ENCODE data around the gene BRINP3. TPM values are rescaled to one million over a fixed set of nuclear protein-coding genes. Genes with fewer than 3 reads are reported as not detected.

The BRINP3 gene
- total RNA-seq, 1 experiment from 2014 or later, result not detected

GRCh38 chr1:190436615-190437014 lies 41.0 kb downstream of the BRINP3 start:
- no peaks in the 10 kb centered on the region for H4K20me1 ChIP-seq (ENCODE audit: low read length)
- BruUV-seq (replicated peaks), result no TSS peak
- peak; percentile 69 for DNase-seq
- no peaks in the 10 kb centered on the region for H3K9me2 ChIP-seq (replicated peaks; ENCODE audit: low read length)
- H3K9me3 ChIP-seq (ENCODE audit: low read length), result no peaks in the 10 kb centered on the region
- no peak overlapping the region for H3K9ac ChIP-seq (ENCODE audit: low read length)
- intact Hi-C loops (cut with micrococcal nuclease), result loop anchor here (5.0 to 10.0 kb wide), 2 partner anchors 114 to 1002 kb away; no protein-coding TSS in a partner anchor
- H2AFZ ChIP-seq (ENCODE audit: low read length), result no peak overlapping the region
- TF ChIP-seq CTCF (conservative IDR thresholded peaks at IDR 0.05; ENCODE audit: low read depth, low read length) (peak; percentile 71), EZH2 (IDR thresholded peaks at IDR 0.05; ENCODE audit: low read length, unreplicated experiment) (no peak), EZH2phosphoT487 (IDR thresholded peaks at IDR 0.05; ENCODE audit: borderline replicate concordance, low read length) (no peak)
- no peaks in the 10 kb centered on the region for H3F3A ChIP-seq (ENCODE audit: low read length, unreplicated experiment)
- no peaks in the 10 kb centered on the region for H3K27me3 ChIP-seq (ENCODE audit: low read length)
- ChIA-PET CTCF (no interaction called here), POLR2A (ENCODE audit: unreplicated experiment) (no interaction called here)
- no peak overlapping the region for H3K4me3 ChIP-seq (ENCODE audit: low read length)
- H3K4me2 ChIP-seq (ENCODE audit: low read length), result no peak overlapping the region
- H3K27ac ChIP-seq (ENCODE audit: low read length), result no peak overlapping the region
- H3K36me3 ChIP-seq (ENCODE audit: low read depth, low read length), result no peaks in the 10 kb centered on the region
- no peaks in the 10 kb centered on the region for H3K79me2 ChIP-seq (ENCODE audit: low read length)
- H3K4me1 ChIP-seq (ENCODE audit: insufficient read depth, low read length), result no peaks in the 10 kb centered on the region
- peak; percentile 67 for ATAC-seq

- ATAC-seq (peak; percentile 50; the same call in 1 of the 2 replicates), DNase-seq (peak; percentile 26)
- Histone ChIP-seq H4K20me1 (ENCODE audit: low read length) (no peaks in the 10 kb centered on the region), H3K9me3 (ENCODE audit: low read length) (no peaks in the 10 kb centered on the region), H3K27me3 (ENCODE audit: low read length) (0 out of 2 replicates have a peak, but pooled peaks cover 5% of the 10 kb centered on the region), H3K27ac (ENCODE audit: low read length) (no peak overlapping the region), H3K79me2 (ENCODE audit: low read length) (no peaks in the 10 kb centered on the region), H3K36me3 (ENCODE audit: low read depth, low read length) (no peaks in the 10 kb centered on the region), H3F3A (ENCODE audit: low read length, unreplicated experiment) (no peaks in the 10 kb centered on the region), H3K9ac (ENCODE audit: low read length) (no peak overlapping the region), H2AFZ (ENCODE audit: low read length) (no peak overlapping the region), H3K4me3 (ENCODE audit: low read length) (no peak overlapping the region), H3K9me2 (replicated peaks; ENCODE audit: low read length) (no peaks in the 10 kb centered on the region), H3K4me1 (ENCODE audit: insufficient read depth, low read length) (no peaks in the 10 kb centered on the region), H3K4me2 (ENCODE audit: low read length) (no peak overlapping the region)
- intact Hi-C loops (cut with micrococcal nuclease), result loop anchor here (10.0 kb wide), 1 partner anchor 995 kb away; no protein-coding TSS in a partner anchor
- ChIA-PET CTCF (no interaction called here), POLR2A (ENCODE audit: unreplicated experiment) (no interaction called here)
- no peak for TF ChIP-seq EZH2phosphoT487 (IDR thresholded peaks at IDR 0.05; ENCODE audit: borderline replicate concordance, low read length)
- TF ChIP-seq CTCF (conservative IDR thresholded peaks at IDR 0.05; ENCODE audit: low read depth, low read length), result no peak
- no peak for TF ChIP-seq EZH2 (IDR thresholded peaks at IDR 0.05; ENCODE audit: low read length, unreplicated experiment)
- BruUV-seq (replicated peaks), result no TSS peak
Observed at GRCh38 chr1:190429932-190430331, 47.7 kb downstream of the BRINP3 start.

- no peak overlapping the region for H2AFZ ChIP-seq (ENCODE audit: low read length)
- H3K4me3 ChIP-seq (ENCODE audit: low read length), result no peak overlapping the region
- BruUV-seq (replicated peaks), result no TSS peak
- DNase-seq (no peak), ATAC-seq (no peak)
- POLR2A ChIA-PET (ENCODE audit: unreplicated experiment), result no interaction called here
- H3K36me3 ChIP-seq (ENCODE audit: low read depth, low read length), result no peaks in the 10 kb centered on the region
- H3K27me3 ChIP-seq (ENCODE audit: low read length), result 0 out of 2 replicates have a peak, but pooled peaks cover 8% of the 10 kb centered on the region
- no peaks in the 10 kb centered on the region for H3K9me2 ChIP-seq (replicated peaks; ENCODE audit: low read length)
- H3K9me3 ChIP-seq (ENCODE audit: low read length), result no peaks in the 10 kb centered on the region
- no peaks in the 10 kb centered on the region for H3K4me1 ChIP-seq (ENCODE audit: insufficient read depth, low read length)
- CTCF ChIA-PET, result no interaction called here
- H4K20me1 ChIP-seq (ENCODE audit: low read length), result no peaks in the 10 kb centered on the region
- H3K9ac ChIP-seq (ENCODE audit: low read length), result no peak overlapping the region
- no peaks in the 10 kb centered on the region for H3F3A ChIP-seq (ENCODE audit: low read length, unreplicated experiment)
- H3K4me2 ChIP-seq (ENCODE audit: low read length), result no peak overlapping the region
- no peaks in the 10 kb centered on the region for H3K79me2 ChIP-seq (ENCODE audit: low read length)
- TF ChIP-seq CTCF (conservative IDR thresholded peaks at IDR 0.05; ENCODE audit: low read depth, low read length), result no peak
- TF ChIP-seq EZH2phosphoT487 (IDR thresholded peaks at IDR 0.05; ENCODE audit: borderline replicate concordance, low read length), result no peak
- TF ChIP-seq EZH2 (IDR thresholded peaks at IDR 0.05; ENCODE audit: low read length, unreplicated experiment), result no peak
- intact Hi-C loops (cut with micrococcal nuclease), result no loop called here
- H3K27ac ChIP-seq (ENCODE audit: low read length), result no peak overlapping the region
Observed at GRCh38 chr1:190429141-190429540, 48.5 kb downstream of the BRINP3 start.

Measured in PC-3 (cell line).